ENCODE measurements around the gene SP1.

SP1 gene

GRCh38 chr12:53346491-53346890, 33.5 kb upstream of the SP1 start:
- H4K20me1 ChIP-seq (ENCODE audit: insufficient read depth, low read length), result no peaks in the 10 kb centered on the region
- H3K4me1 ChIP-seq (ENCODE audit: insufficient read depth, low read length, severe bottlenecking), result peaks cover 6% of the 10 kb centered on the region
- no peak overlapping the region for H3K4me2 ChIP-seq (ENCODE audit: low read length)
- H2AFZ ChIP-seq (ENCODE audit: low read length), result no peak overlapping the region
- no peak overlapping the region for H3K9ac ChIP-seq (ENCODE audit: low read length)
- H3K79me2 ChIP-seq (ENCODE audit: insufficient read depth, low read length), result no peaks in the 10 kb centered on the region
- H3K27ac ChIP-seq (ENCODE audit: low read depth, low read length, poor library complexity, severe bottlenecking), result no peak overlapping the region
- H3K27me3 ChIP-seq (ENCODE audit: insufficient read depth, low read length), result no peaks in the 10 kb centered on the region
- no peaks in the 10 kb centered on the region for H3K9me3 ChIP-seq (ENCODE audit: low read length)
- no peaks in the 10 kb centered on the region for H3K9me2 ChIP-seq (ENCODE audit: low read depth, low read length)
- no peak for TF ChIP-seq EZH2 (IDR thresholded peaks at IDR 0.05; ENCODE audit: borderline replicate concordance, low read length)
- TF ChIP-seq CTCF (IDR thresholded peaks at IDR 0.05; ENCODE audit: low read length), result no peak
- H3F3A ChIP-seq (ENCODE audit: insufficient read depth, low read length), result no peaks in the 10 kb centered on the region
- H3K4me3 ChIP-seq (ENCODE audit: low read depth, low read length, poor library complexity, severe bottlenecking), result no peak overlapping the region
- H3K36me3 ChIP-seq (ENCODE audit: insufficient read depth, low read length), result no peaks in the 10 kb centered on the region

GRCh38 chr12:53347905-53348304, 32.1 kb upstream of the SP1 start:
- Histone ChIP-seq H3K4me1 (ENCODE audit: insufficient read depth, low read length, severe bottlenecking) (peaks cover 10% of the 10 kb centered on the region), H2AFZ (ENCODE audit: low read length) (no peak overlapping the region), H3K36me3 (ENCODE audit: insufficient read depth, low read length) (no peaks in the 10 kb centered on the region), H3K9me2 (ENCODE audit: low read depth, low read length) (no peaks in the 10 kb centered on the region), H4K20me1 (ENCODE audit: insufficient read depth, low read length) (no peaks in the 10 kb centered on the region), H3F3A (ENCODE audit: insufficient read depth, low read length) (no peaks in the 10 kb centered on the region), H3K27me3 (ENCODE audit: insufficient read depth, low read length) (no peaks in the 10 kb centered on the region), H3K27ac (ENCODE audit: low read depth, low read length, poor library complexity, severe bottlenecking) (no peak overlapping the region), H3K9me3 (ENCODE audit: low read length) (no peaks in the 10 kb centered on the region), H3K9ac (ENCODE audit: low read length) (no peak overlapping the region), H3K4me2 (ENCODE audit: low read length) (no peak overlapping the region), H3K79me2 (ENCODE audit: insufficient read depth, low read length) (no peaks in the 10 kb centered on the region), H3K4me3 (ENCODE audit: low read depth, low read length, poor library complexity, severe bottlenecking) (no peak overlapping the region)
- TF ChIP-seq EZH2 (IDR thresholded peaks at IDR 0.05; ENCODE audit: borderline replicate concordance, low read length) (no peak), CTCF (IDR thresholded peaks at IDR 0.05; ENCODE audit: low read length) (no peak)

GRCh38 chr12:53352331-53353256, 27.4 kb upstream of the SP1 start:
- no peak overlapping the region for H3K4me2 ChIP-seq (ENCODE audit: low read length)
- TF ChIP-seq EZH2 (IDR thresholded peaks at IDR 0.05; ENCODE audit: borderline replicate concordance, low read length) (no peak), CTCF (IDR thresholded peaks at IDR 0.05; ENCODE audit: low read length) (peak; percentile 87)
- no peak overlapping the region for H2AFZ ChIP-seq (ENCODE audit: low read length)
- H3F3A ChIP-seq (ENCODE audit: insufficient read depth, low read length), result no peaks in the 10 kb centered on the region
- peaks cover 7% of the 10 kb centered on the region for H3K4me1 ChIP-seq (ENCODE audit: insufficient read depth, low read length, severe bottlenecking)
- H3K9ac ChIP-seq (ENCODE audit: low read length), result no peak overlapping the region
- H3K9me3 ChIP-seq (ENCODE audit: low read length), result no peaks in the 10 kb centered on the region
- no peaks in the 10 kb centered on the region for H3K36me3 ChIP-seq (ENCODE audit: insufficient read depth, low read length)
- H3K4me3 ChIP-seq (ENCODE audit: low read depth, low read length, poor library complexity, severe bottlenecking), result no peak overlapping the region
- H4K20me1 ChIP-seq (ENCODE audit: insufficient read depth, low read length), result no peaks in the 10 kb centered on the region
- no peaks in the 10 kb centered on the region for H3K79me2 ChIP-seq (ENCODE audit: insufficient read depth, low read length)
- H3K9me2 ChIP-seq (ENCODE audit: low read depth, low read length), result no peaks in the 10 kb centered on the region
- H3K27me3 ChIP-seq (ENCODE audit: insufficient read depth, low read length), result no peaks in the 10 kb centered on the region
- peak overlapping the region; percentile 45 for H3K27ac ChIP-seq (ENCODE audit: low read depth, low read length, poor library complexity, severe bottlenecking)
